DOHH2 (cell line): ENCODE data around the gene AP3D1.

ENCODE experiments used
- H3F3A ChIP-seq: fragments of 200-600 bp; sonication (generic), shearing (Covaris generic); 2 replicates; pipeline ENCODE4 v1.6.0; 2016; ENCODE audit warnings: antibody characterized with exemption, mild to moderate bottlenecking; ENCODE audit not compliant: control insufficient read depth, insufficient read depth
- H3K27ac ChIP-seq: fragments of 200-600 bp; sonication (generic); 2 replicates; pipeline ENCODE4 v1.5.1; 2014; ENCODE audit warnings: low read depth, mild to moderate bottlenecking, low read length, moderate library complexity
- H3K27me3 ChIP-seq: fragments of 200-600 bp; sonication (generic); 2 replicates; pipeline ENCODE4 v1.6.1; 2014; ENCODE audit warnings: mild to moderate bottlenecking, low read length, mixed read lengths; ENCODE audit not compliant: control insufficient read depth
- H3K36me3 ChIP-seq: fragments of 200-600 bp; sonication (generic); 2 replicates; pipeline ENCODE4 v1.6.1; 2014; ENCODE audit warnings: mild to moderate bottlenecking, low read length, moderate library complexity, mixed read lengths; ENCODE audit not compliant: control insufficient read depth
- H3K4me1 ChIP-seq: fragments of 200-600 bp; sonication (generic); 2 replicates; pipeline ENCODE4 v1.6.1; 2014; ENCODE audit warnings: mild to moderate bottlenecking, low read length, mixed read lengths; ENCODE audit not compliant: control insufficient read depth
- H3K4me2 ChIP-seq: fragments of 200-600 bp; sonication (generic); 2 replicates; pipeline ENCODE4 v1.6.0; 2014; ENCODE audit warnings: mild to moderate bottlenecking, low read length, moderate library complexity
- H3K4me3 ChIP-seq: fragments of 200-600 bp; sonication (generic); 2 replicates; pipeline ENCODE4 v1.5.1; 2014; ENCODE audit warnings: mild to moderate bottlenecking, low read length, mixed read lengths
- H3K79me2 ChIP-seq: fragments of 200-600 bp; sonication (generic); 2 replicates; pipeline ENCODE4 v1.6.1; 2014; ENCODE audit warnings: mild to moderate bottlenecking, low read length, mixed read lengths; ENCODE audit not compliant: control insufficient read depth
- H3K9me2 ChIP-seq: fragments of 200-600 bp; sonication (generic); replicated peaks from 2 replicates; pipeline ENCODE4 v1.6.1; 2014; ENCODE audit warnings: mild to moderate bottlenecking, low read length, mixed read lengths; ENCODE audit not compliant: control insufficient read depth
- H3K9me3 ChIP-seq: fragments of 200-600 bp; sonication (generic); 2 replicates; pipeline ENCODE4 v1.6.1; 2014; ENCODE audit warnings: antibody characterized with exemption, low read length, mixed read lengths; ENCODE audit not compliant: control insufficient read depth, insufficient read depth
- H4K20me1 ChIP-seq: fragments of 200-600 bp; sonication (generic); 2 replicates; pipeline ENCODE4 v1.6.0; 2014; ENCODE audit warnings: low read depth, mild to moderate bottlenecking, antibody characterized with exemption, low read length, moderate library complexity; ENCODE audit not compliant: control insufficient read depth, insufficient read depth
- EZH2phosphoT487 ChIP-seq: fragments of 200-600 bp; sonication (generic); IDR thresholded peaks from 2 replicates; pipeline ENCODE4 v1.6.1; 2017; ENCODE audit warnings: borderline replicate concordance, mild to moderate bottlenecking, antibody characterized with exemption, low read length, moderate library complexity, mixed read lengths
- TF ChIP-seq, protein P1 (sequence below): fragments of 200-600 bp; sonication (generic); IDR thresholded peaks from one replicate; pipeline ENCODE4 v1.5.1; 2014; ENCODE audit warnings: antibody characterized with exemption, mild to moderate bottlenecking, low read depth, low read length; ENCODE audit not compliant: poor library complexity, severe bottlenecking

Gene AP3D1

DNA sequence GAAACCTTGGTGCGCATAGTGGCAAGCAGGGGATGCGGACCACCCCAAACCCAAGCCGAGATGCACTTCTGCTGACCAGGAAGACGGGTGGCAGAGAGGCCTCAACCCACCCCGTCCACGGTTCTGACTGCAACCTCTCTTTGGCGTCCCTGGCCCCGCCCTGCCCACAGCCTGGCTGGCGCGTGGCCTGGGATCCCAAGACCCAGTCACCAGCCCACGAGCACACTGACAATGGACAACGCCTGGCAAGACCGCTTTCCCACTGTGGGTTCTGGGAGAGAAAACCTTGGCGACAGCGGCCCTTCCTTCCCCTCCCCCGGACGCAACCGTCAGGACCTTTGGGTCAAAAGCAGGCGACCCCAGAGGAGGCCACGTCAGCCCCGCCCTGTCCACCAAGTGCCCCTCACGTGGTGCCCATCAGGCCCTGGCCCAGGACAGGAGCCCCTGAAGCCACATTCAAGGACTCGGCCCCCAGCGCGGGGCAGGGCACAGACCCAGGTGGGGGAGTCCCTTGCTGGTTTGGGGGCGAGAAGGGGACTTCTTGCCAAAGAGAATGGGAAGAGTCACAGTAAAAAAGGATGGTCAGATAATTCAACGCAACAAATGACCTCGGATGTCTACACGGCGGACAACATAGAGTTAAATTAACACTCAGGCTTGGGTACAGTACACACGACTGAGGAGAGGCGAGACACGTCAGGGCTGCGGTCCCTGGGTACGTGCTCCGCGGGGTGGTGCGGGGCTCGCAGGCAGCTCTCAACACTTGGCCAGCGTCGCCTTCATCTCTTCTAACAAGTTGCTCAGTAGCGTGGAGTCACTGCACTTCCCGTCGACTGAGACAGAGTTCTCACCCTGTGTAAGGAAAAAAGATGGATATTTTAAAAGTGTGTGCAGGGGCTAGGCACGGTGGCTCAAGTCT lies 49.7 kb downstream of the AP3D1 start:
- Histone ChIP-seq H3K4me3 (no peak overlapping the region), H3K9me2 (no peaks in the 10 kb centered on the region), H3K36me3 (peaks cover 52% of the 10 kb centered on the region), H3K4me1 (peaks cover 14% of the 10 kb centered on the region), H3K79me2 (peaks cover 16% of the 10 kb centered on the region), H3K9me3 (peaks cover 6% of the 10 kb centered on the region; the same call in 1 of the 2 replicates), H4K20me1 (no peaks in the 10 kb centered on the region), H3K27me3 (no peaks in the 10 kb centered on the region), H3K27ac (no peak overlapping the region), H3F3A (no peaks in the 10 kb centered on the region), H3K4me2 (no peak overlapping the region)
- TF ChIP-seq EZH2phosphoT487, result no peak
- TF ChIP-seq, protein P1, sequence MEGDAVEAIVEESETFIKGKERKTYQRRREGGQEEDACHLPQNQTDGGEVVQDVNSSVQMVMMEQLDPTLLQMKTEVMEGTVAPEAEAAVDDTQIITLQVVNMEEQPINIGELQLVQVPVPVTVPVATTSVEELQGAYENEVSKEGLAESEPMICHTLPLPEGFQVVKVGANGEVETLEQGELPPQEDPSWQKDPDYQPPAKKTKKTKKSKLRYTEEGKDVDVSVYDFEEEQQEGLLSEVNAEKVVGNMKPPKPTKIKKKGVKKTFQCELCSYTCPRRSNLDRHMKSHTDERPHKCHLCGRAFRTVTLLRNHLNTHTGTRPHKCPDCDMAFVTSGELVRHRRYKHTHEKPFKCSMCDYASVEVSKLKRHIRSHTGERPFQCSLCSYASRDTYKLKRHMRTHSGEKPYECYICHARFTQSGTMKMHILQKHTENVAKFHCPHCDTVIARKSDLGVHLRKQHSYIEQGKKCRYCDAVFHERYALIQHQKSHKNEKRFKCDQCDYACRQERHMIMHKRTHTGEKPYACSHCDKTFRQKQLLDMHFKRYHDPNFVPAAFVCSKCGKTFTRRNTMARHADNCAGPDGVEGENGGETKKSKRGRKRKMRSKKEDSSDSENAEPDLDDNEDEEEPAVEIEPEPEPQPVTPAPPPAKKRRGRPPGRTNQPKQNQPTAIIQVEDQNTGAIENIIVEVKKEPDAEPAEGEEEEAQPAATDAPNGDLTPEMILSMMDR, result no peak

- Histone ChIP-seq H3K79me2 (peaks cover 23% of the 10 kb centered on the region), H3K4me2 (no peak overlapping the region), H3F3A (no peaks in the 10 kb centered on the region), H3K27ac (no peak overlapping the region), H3K27me3 (no peaks in the 10 kb centered on the region), H3K4me3 (no peak overlapping the region), H3K9me3 (peaks cover 2% of the 10 kb centered on the region; the same call in 1 of the 2 replicates), H3K4me1 (peaks cover 14% of the 10 kb centered on the region), H3K9me2 (no peaks in the 10 kb centered on the region), H4K20me1 (no peaks in the 10 kb centered on the region), H3K36me3 (peaks cover 44% of the 10 kb centered on the region)
- TF ChIP-seq, protein P1, result no peak
- no peak for TF ChIP-seq EZH2phosphoT487
Observed at GRCh38 chr19:2100719-2101061, 50.7 kb downstream of the AP3D1 start.

GRCh38 chr19:2099937-2100718 lies 51.2 kb downstream of the AP3D1 start:
- Histone ChIP-seq H3K4me3 (no peak overlapping the region), H3K27me3 (no peaks in the 10 kb centered on the region), H3K4me2 (no peak overlapping the region), H3K9me2 (no peaks in the 10 kb centered on the region), H3K4me1 (peaks cover 14% of the 10 kb centered on the region), H3K9me3 (no peaks in the 10 kb centered on the region), H3K36me3 (peaks cover 46% of the 10 kb centered on the region), H3F3A (no peaks in the 10 kb centered on the region; the same call in 1 of the 2 replicates), H4K20me1 (no peaks in the 10 kb centered on the region), H3K27ac (no peak overlapping the region), H3K79me2 (peaks cover 28% of the 10 kb centered on the region)
- TF ChIP-seq EZH2phosphoT487, result no peak
- TF ChIP-seq, protein P1, result no peak
